Mesendoderm (in vitro differentiated cells): ENCODE data around the gene ABCA13.

ENCODE experiments used
- DNase-seq: peaks from one replicate; pipeline ENCODE4 v3.0.0; 2013
- H2AK5ac ChIP-seq: 2 replicates; pipeline ENCODE4 v1.6.1; 2013; ENCODE audit warnings: low read length, inconsistent platforms
- H2BK120ac ChIP-seq: 2 replicates; pipeline ENCODE4 v1.6.1; 2013; ENCODE audit warnings: low read depth, mild to moderate bottlenecking, low read length, moderate library complexity, mixed read lengths
- H2BK15ac ChIP-seq: replicated peaks from 2 replicates; pipeline ENCODE4 v1.6.1; 2013; ENCODE audit warnings: low read depth, mild to moderate bottlenecking, moderate library complexity
- H2BK5ac ChIP-seq: 2 replicates; pipeline ENCODE4 v1.6.1; 2013; ENCODE audit warnings: low read length, inconsistent platforms
- H3K18ac ChIP-seq: 2 replicates; pipeline ENCODE4 v1.6.1; 2013; ENCODE audit warnings: mild to moderate bottlenecking, low read length, mixed read lengths
- H3K23ac ChIP-seq: one replicate; pipeline ENCODE4 v1.6.1; 2013; ENCODE audit warnings: low read length
- H3K27ac ChIP-seq: 2 replicates; pipeline ENCODE4 v1.5.1; 2013; ENCODE audit warnings: low read depth, mild to moderate bottlenecking, inconsistent platforms, low read length, moderate library complexity
- H3K27me3 ChIP-seq: 2 replicates; pipeline ENCODE4 v1.6.1; 2013; ENCODE audit warnings: low read length, control low read depth, mild to moderate bottlenecking, inconsistent platforms; ENCODE audit not compliant: insufficient read depth, poor library complexity
- H3K36me3 ChIP-seq: 2 replicates; pipeline ENCODE4 v1.6.1; 2013; ENCODE audit warnings: low read length, inconsistent platforms; ENCODE audit not compliant: control insufficient read depth, insufficient read depth
- H3K4ac ChIP-seq: one replicate; pipeline ENCODE4 v1.6.1; 2013; ENCODE audit warnings: low read depth, mild to moderate bottlenecking, low read length, moderate library complexity
- H3K4me1 ChIP-seq: 2 replicates; pipeline ENCODE4 v1.6.1; 2013; ENCODE audit warnings: low read depth, low read length, inconsistent platforms; ENCODE audit not compliant: control insufficient read depth
- H3K4me2 ChIP-seq: 2 replicates; pipeline ENCODE4 v1.6.1; 2013; ENCODE audit warnings: low read length
- H3K4me3 ChIP-seq: 2 replicates; pipeline ENCODE4 v1.5.1; 2013; ENCODE audit warnings: mild to moderate bottlenecking, low read length
- H3K56ac ChIP-seq: one replicate; pipeline ENCODE4 v1.6.1; 2013; ENCODE audit warnings: low read length
- H3K79me1 ChIP-seq: 2 replicates; pipeline ENCODE4 v1.6.1; 2013; ENCODE audit warnings: low read length, inconsistent platforms
- H3K79me2 ChIP-seq: 2 replicates; pipeline ENCODE4 v1.6.1; 2013; ENCODE audit warnings: mild to moderate bottlenecking, low read length; ENCODE audit not compliant: control insufficient read depth, insufficient read depth
- H3K9ac ChIP-seq: 2 replicates; pipeline ENCODE4 v1.6.1; 2013; ENCODE audit warnings: low read length, inconsistent platforms
- H4K5ac ChIP-seq: one replicate; pipeline ENCODE4 v1.6.1; 2013; ENCODE audit warnings: low read length
- H4K8ac ChIP-seq: one replicate; pipeline ENCODE4 v1.6.1; 2013; ENCODE audit warnings: low read depth, mild to moderate bottlenecking, control low read depth, low read length, moderate library complexity
- WGBS: extraction: QIAGEN DNeasy Blood & Tissue Kit; methylation state at CpG from one replicate; pipeline ENCODE4 v1.1.7; 2013; ENCODE audit warnings: low lambda C conversion rate, missing lambda C conversion rate; ENCODE audit not compliant: insufficient coverage; ENCODE audit errors: extremely low coverage; 5-methylcytosine and 5-hydroxymethylcytosine counted together

ABCA13 gene

DNA sequence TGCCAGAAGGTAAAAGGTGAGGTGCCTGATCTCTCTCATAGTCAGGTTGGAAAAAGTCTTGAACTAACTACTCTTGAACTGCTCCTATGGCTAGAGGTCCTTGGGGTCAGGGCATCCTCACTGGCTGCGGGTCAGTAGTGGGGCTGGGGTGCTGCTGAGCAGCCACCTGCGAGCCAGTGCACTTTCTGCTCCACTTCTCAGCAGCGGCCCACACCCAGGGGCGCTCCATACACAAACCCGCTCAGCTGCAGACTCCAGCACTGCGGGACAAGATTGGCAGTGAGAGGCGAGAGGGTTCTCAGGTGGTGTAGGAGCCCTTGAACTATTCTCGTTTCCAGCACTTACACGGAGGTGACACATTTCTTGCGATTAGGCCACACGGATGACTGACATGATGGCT, 6.0 kb downstream of the ABCA13 start:
- no CpG with 5 or more reads among the region's 11 CpGs for WGBS
- H3K27me3 ChIP-seq = no peaks in the 10 kb centered on the region
- no peaks in the 10 kb centered on the region for H3K4me1 ChIP-seq
- no peak overlapping the region for H3K56ac ChIP-seq
- H2BK15ac ChIP-seq = no peak overlapping the region
- H3K23ac ChIP-seq = no peak overlapping the region
- H2AK5ac ChIP-seq = no peak overlapping the region
- H3K9ac ChIP-seq = no peak overlapping the region
- H2BK5ac ChIP-seq = no peak overlapping the region
- no peaks in the 10 kb centered on the region for H3K36me3 ChIP-seq
- no peak overlapping the region for H4K8ac ChIP-seq
- no peak overlapping the region for H3K18ac ChIP-seq
- no peak overlapping the region for H2BK120ac ChIP-seq
- no peak overlapping the region for H3K27ac ChIP-seq
- no peak overlapping the region for H3K4me2 ChIP-seq
- no peak overlapping the region for H3K4me3 ChIP-seq
- no peak overlapping the region for H3K4ac ChIP-seq
- no peaks in the 10 kb centered on the region for H3K79me1 ChIP-seq
- no peak for DNase-seq
- H3K79me2 ChIP-seq = no peaks in the 10 kb centered on the region
- no peak overlapping the region for H4K5ac ChIP-seq

DNA sequence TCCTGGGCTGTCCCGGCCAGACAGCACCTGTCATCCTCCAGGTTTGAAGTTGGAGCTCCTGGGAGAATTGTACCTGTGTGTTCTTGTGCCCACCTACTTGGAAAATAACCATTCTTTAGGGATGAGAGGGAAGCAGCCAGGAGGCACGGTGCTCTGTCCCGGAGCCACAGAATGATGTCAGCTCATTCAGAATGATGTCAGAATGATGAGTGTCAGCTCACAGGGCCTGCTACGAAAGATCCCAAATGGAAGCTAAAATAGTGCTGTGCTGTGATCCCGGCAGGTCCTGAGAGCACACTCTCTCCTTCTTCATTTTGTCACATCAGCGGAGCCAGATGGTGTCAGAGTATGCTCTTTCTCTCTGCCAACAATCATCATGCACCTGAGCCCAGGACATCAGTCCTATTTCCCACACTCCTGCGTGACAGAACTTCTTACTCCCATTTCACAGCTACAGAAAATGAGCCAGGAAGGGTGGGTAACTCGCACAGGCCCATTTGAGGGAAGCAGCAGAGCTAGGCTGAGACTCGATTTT, 8.3 kb downstream of the ABCA13 start:
- no peak for DNase-seq
- H4K8ac ChIP-seq = no peak overlapping the region
- H3K79me2 ChIP-seq = no peaks in the 10 kb centered on the region
- WGBS = no CpG with 5 or more reads among the region's 9 CpGs
- H3K4me3 ChIP-seq = no peak overlapping the region
- H3K4me2 ChIP-seq = no peak overlapping the region
- no peak overlapping the region for H3K18ac ChIP-seq
- no peak overlapping the region for H3K4ac ChIP-seq
- H3K56ac ChIP-seq = no peak overlapping the region
- no peaks in the 10 kb centered on the region for H3K27me3 ChIP-seq
- no peak overlapping the region for H3K23ac ChIP-seq
- no peak overlapping the region for H3K27ac ChIP-seq
- no peaks in the 10 kb centered on the region for H3K36me3 ChIP-seq
- H2AK5ac ChIP-seq = no peak overlapping the region
- H2BK120ac ChIP-seq = no peak overlapping the region
- no peak overlapping the region for H2BK5ac ChIP-seq
- H3K79me1 ChIP-seq = no peaks in the 10 kb centered on the region
- no peak overlapping the region for H3K9ac ChIP-seq
- no peak overlapping the region for H4K5ac ChIP-seq
- H3K4me1 ChIP-seq = no peaks in the 10 kb centered on the region
- no peak overlapping the region for H2BK15ac ChIP-seq

DNA sequence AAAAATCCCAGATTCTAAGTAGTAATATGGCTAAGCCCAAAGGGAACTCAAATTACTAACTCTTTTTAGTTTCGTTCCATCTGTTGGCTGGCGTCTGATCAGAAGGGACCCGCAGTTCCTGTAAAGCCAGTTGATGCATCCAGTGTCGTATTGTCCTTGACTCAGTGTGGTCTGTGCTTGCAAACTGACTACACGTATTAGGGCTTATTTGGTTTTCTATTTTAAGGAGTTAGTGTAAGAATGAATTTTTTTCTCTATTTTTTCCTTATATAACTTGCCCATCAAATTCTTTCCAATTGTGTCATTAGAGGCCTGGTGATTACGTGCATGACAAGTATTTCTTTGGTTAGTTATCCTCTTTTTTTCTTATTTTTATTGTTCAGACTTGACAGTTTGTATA, 9.7 kb downstream of the ABCA13 start:
- no peaks in the 10 kb centered on the region for H3K36me3 ChIP-seq
- no peak overlapping the region for H2BK120ac ChIP-seq
- no peak overlapping the region for H3K4me2 ChIP-seq
- H3K27ac ChIP-seq = no peak overlapping the region
- H3K4me1 ChIP-seq = no peaks in the 10 kb centered on the region
- no peak overlapping the region for H2AK5ac ChIP-seq
- no peak for DNase-seq
- no peaks in the 10 kb centered on the region for H3K79me2 ChIP-seq
- no peak overlapping the region for H4K8ac ChIP-seq
- H4K5ac ChIP-seq = no peak overlapping the region
- H3K56ac ChIP-seq = no peak overlapping the region
- WGBS = no CpG with 5 or more reads among the region's 6 CpGs
- no peaks in the 10 kb centered on the region for H3K79me1 ChIP-seq
- no peak overlapping the region for H3K23ac ChIP-seq
- no peaks in the 10 kb centered on the region for H3K27me3 ChIP-seq
- H3K4me3 ChIP-seq = no peak overlapping the region
- H3K9ac ChIP-seq = no peak overlapping the region
- H2BK15ac ChIP-seq = no peak overlapping the region
- H3K4ac ChIP-seq = no peak overlapping the region
- no peak overlapping the region for H3K18ac ChIP-seq
- H2BK5ac ChIP-seq = no peak overlapping the region

DNA sequence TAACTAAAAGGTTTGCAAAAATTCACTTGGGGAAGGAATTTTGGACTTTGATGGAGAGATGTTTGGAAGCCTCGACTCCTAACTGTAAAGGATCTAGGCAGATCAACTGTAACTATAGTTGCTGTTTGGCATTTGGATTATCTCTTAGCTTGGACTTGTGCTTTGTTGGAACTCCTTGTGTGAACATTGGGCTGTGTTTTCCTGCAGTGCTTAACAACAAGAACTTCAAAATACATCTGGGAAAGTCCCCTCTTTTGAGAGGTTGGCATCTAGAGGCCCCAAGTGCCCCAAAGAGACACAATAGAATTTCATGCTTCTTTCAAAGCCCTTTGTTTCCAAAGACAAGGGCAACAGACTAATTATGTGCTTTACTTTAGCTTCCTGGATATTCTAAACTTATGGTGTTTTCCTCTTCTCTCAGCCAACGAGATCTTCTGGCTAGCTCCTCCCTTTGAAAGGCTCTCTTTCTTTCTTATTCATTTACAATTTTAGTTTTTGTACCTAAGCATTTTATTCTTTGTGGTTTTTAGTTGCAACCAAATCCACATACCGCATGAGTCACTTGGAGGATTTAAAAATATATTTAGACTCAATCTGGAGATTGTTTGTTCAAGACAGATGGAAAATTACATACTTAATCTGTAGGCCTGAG, 11.6 kb downstream of the ABCA13 start:
- H3K56ac ChIP-seq = no peak overlapping the region
- H3K27me3 ChIP-seq = no peaks in the 10 kb centered on the region
- no peak overlapping the region for H2BK120ac ChIP-seq
- no peak overlapping the region for H2BK15ac ChIP-seq
- H4K5ac ChIP-seq = no peak overlapping the region
- no peaks in the 10 kb centered on the region for H3K4me1 ChIP-seq
- no peak overlapping the region for H3K4ac ChIP-seq
- no peak for DNase-seq
- H3K79me1 ChIP-seq = no peaks in the 10 kb centered on the region
- no peak overlapping the region for H3K23ac ChIP-seq
- WGBS = no CpG with 5 or more reads among the region's 3 CpGs
- no peak overlapping the region for H2AK5ac ChIP-seq
- H3K18ac ChIP-seq = no peak overlapping the region
- no peak overlapping the region for H3K4me3 ChIP-seq
- H3K9ac ChIP-seq = no peak overlapping the region
- no peak overlapping the region for H3K27ac ChIP-seq
- no peak overlapping the region for H4K8ac ChIP-seq
- H3K36me3 ChIP-seq = no peaks in the 10 kb centered on the region
- no peak overlapping the region for H2BK5ac ChIP-seq
- no peak overlapping the region for H3K4me2 ChIP-seq
- no peaks in the 10 kb centered on the region for H3K79me2 ChIP-seq

DNA sequence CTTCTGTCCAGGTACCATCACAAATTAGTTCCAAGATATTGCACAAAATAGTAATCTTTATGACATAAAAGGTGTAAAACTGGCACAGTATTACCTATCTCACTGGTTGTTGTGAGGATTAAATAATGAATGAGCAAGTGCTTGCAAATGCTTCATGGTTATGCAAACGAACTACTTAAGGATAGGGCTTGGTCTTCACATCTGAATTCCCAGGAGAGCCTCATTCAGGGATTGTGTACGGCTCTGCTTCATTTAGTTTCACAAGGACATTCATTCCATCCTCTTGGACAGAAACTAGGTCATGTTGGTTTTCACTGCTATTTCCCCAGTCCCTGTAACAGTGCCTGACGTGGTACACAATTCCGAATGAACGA, 12.1 kb downstream of the ABCA13 start:
- Histone ChIP-seq H3K9ac (no peak overlapping the region), H3K27ac (no peak overlapping the region), H3K4me2 (no peak overlapping the region)

DNA sequence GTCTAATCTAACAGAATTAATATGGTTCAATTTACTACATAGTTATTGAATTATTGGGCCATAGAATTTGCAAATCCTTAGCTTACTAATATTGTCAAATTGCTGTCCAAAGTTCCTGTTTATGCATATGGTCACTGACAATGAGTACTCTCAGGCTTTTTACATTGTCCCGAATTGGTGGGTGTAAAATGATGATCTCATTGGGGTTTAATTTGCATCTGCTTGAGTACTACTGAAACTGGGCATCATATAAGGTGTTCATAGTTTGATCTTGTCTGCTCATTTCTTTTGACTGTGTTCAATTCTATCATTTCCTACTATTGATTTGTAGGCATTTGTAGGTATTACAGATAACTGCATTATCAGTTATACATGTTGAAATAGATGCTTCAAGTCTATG, 12.7 kb downstream of the ABCA13 start:
- no peak overlapping the region for H2BK120ac ChIP-seq
- WGBS = no CpG with 5 or more reads among the region's 1 CpG

More for the DNA sequence above, 12.1 kb downstream of the ABCA13 start:
- no peak for DNase-seq
- Histone ChIP-seq H3K56ac (no peak overlapping the region), H3K4ac (no peak overlapping the region), H3K36me3 (no peaks in the 10 kb centered on the region), H4K5ac (no peak overlapping the region), H2BK15ac (no peak overlapping the region), H3K18ac (no peak overlapping the region), H2BK120ac (no peak overlapping the region), H3K79me2 (no peaks in the 10 kb centered on the region), H3K79me1 (no peaks in the 10 kb centered on the region), H4K8ac (no peak overlapping the region), H2BK5ac (no peak overlapping the region), H3K4me1 (no peaks in the 10 kb centered on the region), H3K27me3 (no peaks in the 10 kb centered on the region), H3K23ac (no peak overlapping the region), H2AK5ac (no peak overlapping the region), H3K4me3 (no peak overlapping the region)
- WGBS = no CpG with 5 or more reads among the region's 5 CpGs

More for the DNA sequence above, 12.7 kb downstream of the ABCA13 start:
- Histone ChIP-seq H3K36me3 (no peaks in the 10 kb centered on the region), H3K79me1 (no peaks in the 10 kb centered on the region), H3K27me3 (no peaks in the 10 kb centered on the region), H3K4me3 (no peak overlapping the region), H2AK5ac (no peak overlapping the region), H4K8ac (no peak overlapping the region), H3K18ac (no peak overlapping the region), H3K4ac (no peak overlapping the region), H3K4me2 (no peak overlapping the region), H3K23ac (no peak overlapping the region), H3K27ac (no peak overlapping the region), H2BK5ac (no peak overlapping the region), H3K56ac (no peak overlapping the region), H3K4me1 (no peaks in the 10 kb centered on the region), H3K79me2 (no peaks in the 10 kb centered on the region), H3K9ac (no peak overlapping the region), H2BK15ac (no peak overlapping the region), H4K5ac (no peak overlapping the region)
- no peak for DNase-seq
